Gastrocnemius medialis (tissue), 4 donors: ENCODE measurements around the gene PKM. TPM values are rescaled to one million over a fixed set of nuclear protein-coding genes. Genes with fewer than 3 reads are reported as not detected.

Source experiments
- ATAC-seq, 2 donors: fragments of 150-250 bp; one replicate each; pipeline ENCODE4 v1.9.1; 2016
- DNase-seq, 2 donors: peaks; one replicate each; pipeline ENCODE4 v3.0.0-alpha.2; 2019
- H3K27ac ChIP-seq, 4 donors: fragments of 200-600 bp; sonication (generic); 1 replicate in 1 of 4; 2 replicates in 3 of 4; pipeline ENCODE4 v1.5.1; 2016 to 2018; ENCODE audit warnings: mild to moderate bottlenecking in 2 of 4, moderate library complexity in 1 of 4
- H3K27me3 ChIP-seq, 3 donors: fragments of 200-600 bp; sonication (generic) in 2 of 3; 1 replicate in 1 of 3; 2 replicates in 2 of 3; pipeline versions ENCODE4 v1.5.1 to v1.6.0; 2016 to 2019; ENCODE audit warnings: mild to moderate bottlenecking in 1 of 3, moderate library complexity in 1 of 3
- H3K36me3 ChIP-seq, 2 donors: fragments of 200-600 bp; sonication (generic) in 1 of 2; one replicate each; pipeline ENCODE4 v1.5.1; 2017 to 2018
- H3K4me1 ChIP-seq, 2 donors: fragments of 200-600 bp; sonication (generic) in 1 of 2; one replicate each; pipeline ENCODE4 v1.5.1; 2016 to 2017; ENCODE audit warnings: mild to moderate bottlenecking in 2 of 2
- H3K4me3 ChIP-seq, 4 donors: fragments of 200-600 bp; sonication (generic) in 3 of 4; 1 replicate in 1 of 4; 2 replicates in 3 of 4; pipeline ENCODE4 v1.5.1; 2016 to 2019; ENCODE audit warnings: mild to moderate bottlenecking in 2 of 4
- H3K9me3 ChIP-seq, 3 donors: fragments of 200-600 bp; sonication (generic) in 2 of 3; 1 replicate in 1 of 3; 2 replicates in 2 of 3; pipeline ENCODE4 v1.5.1; 2016 to 2019
- CTCF ChIP-seq, 5 experiments: fragments of 450-650 bp in 3 of 5; fragments of 200-600 bp in 2 of 5; sonication (generic) in 2 of 5; IDR thresholded peaks in 4 of 5; conservative IDR thresholded peaks in 1 of 5; 1 replicate in 4 of 5; 2 replicates in 1 of 5; pipeline ENCODE4 v1.5.1; 2016 to 2019; ENCODE audit warnings: antibody characterized with exemption in 5 of 5, mild to moderate bottlenecking in 3 of 5, moderate library complexity in 3 of 5
- POLR2A ChIP-seq, 2 donors: fragments of 450-650 bp; IDR thresholded peaks; one replicate each; pipeline ENCODE4 v1.6.1; 2017; ENCODE audit warnings: antibody characterized with exemption in 2 of 2, mild to moderate bottlenecking in 2 of 2, moderate library complexity in 2 of 2
- in situ Hi-C, 4 donors: fragments of 200-750 bp; cut with MboI; loops; one replicate each; pipeline versions ENCODE4 v1.15.0 to v1.8.0; 2017; ENCODE audit warnings: low sequenced_read_pairs in 4 of 4
- intact Hi-C: fragments of 100-400 bp; cut with DNase I; formaldehyde crosslinking; loops from one replicate; pipeline ENCODE4 v1.15.1; 2023; ENCODE audit warnings: low total_unique reads
- total RNA-seq, 4 donors: library from RNA; depleted of rRNA; stranded (reverse); fragments of >200 nt; gene quantifications; one replicate each; pipeline versions ENCODE4 v1.1.0 to v1.2.3, GENCODE V29; 2016

PKM gene
- total RNA-seq, 4 donors from 2014 or later, result 691 to 946 (median 810) TPM

- H3K9me3 ChIP-seq, result no peaks in the 10 kb centered on the region
- ATAC-seq (no peak), DNase-seq (no peak)
- peak overlapping the region; percentile 79 to 97 (median 94) for H3K27ac ChIP-seq
- H3K4me3 ChIP-seq, result peak overlapping the region; percentile 48 to 98 (median 58)
- TF ChIP-seq CTCF (IDR thresholded peaks at IDR 0.05 in 4 of 5, conservative IDR thresholded peaks at IDR 0.05 in 1 of 5) (peak in 3 of 5 experiments; percentile 0 to 12 (median 6)), POLR2A (IDR thresholded peaks at IDR 0.05) (no peak)
- in situ Hi-C loops, result loop anchor here (5.0 to 10.0 kb wide), 4 partner anchors 36 to 78 kb away; partner anchors contain the start of gene GRAMD2A (in 1 of the 4)
- intact Hi-C loops, result loop anchor here (1.0 to 2.0 kb wide), 5 partner anchors 42 to 200 kb away; partner anchors contain the start of genes HEXA, MYO9A, PKM and SENP8
- H3K27me3 ChIP-seq, result no peaks in the 10 kb centered on the region
- peaks cover 26 to 29% of the 10 kb centered on the region in 2 donors for H3K4me1 ChIP-seq
- peaks cover 0 to 14% of the 10 kb centered on the region in 2 donors for H3K36me3 ChIP-seq
Observed at GRCh38 chr15:72272997-72273352, 42.0 kb upstream of the PKM start.

DNA sequence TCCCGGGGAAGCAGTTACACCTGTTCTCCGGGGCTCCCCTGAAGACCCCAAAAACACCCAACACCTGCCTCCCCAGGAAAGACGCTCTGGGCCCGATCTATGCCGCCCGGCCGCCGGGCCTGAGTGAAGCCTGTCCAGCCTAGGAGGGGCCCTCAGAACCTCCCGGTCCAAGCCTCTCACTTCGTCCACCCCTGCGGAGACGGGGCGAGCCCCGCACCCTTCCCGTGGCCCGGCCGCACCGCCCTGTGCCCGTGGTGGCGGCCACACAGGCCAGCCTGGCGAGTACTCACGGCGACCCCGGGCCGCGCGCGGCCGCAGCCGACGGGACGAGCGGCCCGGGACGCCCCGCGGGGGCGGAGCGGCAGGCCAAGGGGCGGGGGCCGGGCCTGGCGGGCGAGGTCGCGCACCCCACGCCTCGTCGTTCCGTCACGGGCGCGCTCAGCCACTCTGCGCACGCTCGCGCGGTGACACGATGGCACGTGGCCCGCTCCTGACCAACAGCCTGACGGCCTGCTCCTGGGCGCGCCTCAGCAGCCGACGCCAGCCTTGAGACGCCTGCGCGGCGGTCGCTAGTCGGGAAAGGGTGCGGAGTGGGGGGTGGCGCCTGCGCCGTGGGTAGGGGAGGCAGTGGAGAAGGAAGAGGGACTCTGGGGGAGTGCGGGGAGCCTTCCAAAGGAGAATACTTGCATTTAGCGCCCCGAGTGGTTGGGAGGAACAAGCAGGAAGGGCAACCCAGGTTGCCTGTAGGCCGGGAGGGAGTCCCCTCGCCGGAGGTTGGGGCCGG lies 41.4 kb upstream of the PKM start, which contains the start of gene PARP6:
TSS of gene PARP6 (minus strand) at position 342 of the 784 bp plus-strand sequence. CDS start 5,077 bp downstream, outside the sequence.
- H3K27me3 ChIP-seq, result no peaks in the 10 kb centered on the region
- H3K9me3 ChIP-seq, result no peaks in the 10 kb centered on the region
- peak; percentile 91 to 95 for ATAC-seq
- peak; percentile 97 to 99 for DNase-seq
- intact Hi-C loops, result loop anchor here (1.0 to 2.0 kb wide), 5 partner anchors 41 to 201 kb away; partner anchors contain the start of genes HEXA, MYO9A, PKM and SENP8
- peaks cover 26 to 29% of the 10 kb centered on the region in 2 donors for H3K4me1 ChIP-seq
- in situ Hi-C loops, result loop anchor here (5.0 to 10.0 kb wide), 4 partner anchors 35 to 78 kb away; partner anchors contain the start of gene GRAMD2A (in 1 of the 4)
- TF ChIP-seq CTCF (IDR thresholded peaks at IDR 0.05 in 4 of 5, conservative IDR thresholded peaks at IDR 0.05 in 1 of 5) (peak; percentile 66 to 78 (median 70)), POLR2A (IDR thresholded peaks at IDR 0.05) (peak; percentile 82 to 89)
- peak within 1 kb of the TSS; percentile 89 to 97 (median 94) for H3K27ac ChIP-seq
- peaks cover 0 to 20% of the 10 kb centered on the region in 2 donors for H3K36me3 ChIP-seq
- peak within 1 kb of the TSS; percentile 63 to 98 (median 70) for H3K4me3 ChIP-seq

- intact Hi-C loops (loop anchor here (1.0 to 2.0 kb wide), 5 partner anchors 41 to 201 kb away; partner anchors contain the start of genes HEXA, MYO9A, PKM and SENP8), in situ Hi-C loops (loop anchor here (5.0 to 10.0 kb wide), 4 partner anchors 35 to 77 kb away; partner anchors contain the start of gene GRAMD2A (in 1 of the 4))
- peak overlapping the region; percentile 63 to 98 (median 70) for H3K4me3 ChIP-seq
- ATAC-seq (peak; percentile 28 to 29), DNase-seq (peak in 1 of 2 donors; percentile 4)
- H3K9me3 ChIP-seq, result no peaks in the 10 kb centered on the region
- TF ChIP-seq POLR2A (IDR thresholded peaks at IDR 0.05) (no peak), CTCF (IDR thresholded peaks at IDR 0.05 in 4 of 5, conservative IDR thresholded peaks at IDR 0.05 in 1 of 5) (no peak)
- peaks cover 0 to 24% of the 10 kb centered on the region in 2 donors for H3K36me3 ChIP-seq
- no peaks in the 10 kb centered on the region for H3K27me3 ChIP-seq
- H3K27ac ChIP-seq, result peak overlapping the region; percentile 89 to 97 (median 94)
- peaks cover 26 to 29% of the 10 kb centered on the region in 2 donors for H3K4me1 ChIP-seq
Observed at GRCh38 chr15:72271895-72272212, 40.9 kb upstream of the PKM start.

GRCh38 chr15:72271221-72271620 lies 40.2 kb upstream of the PKM start:
- DNase-seq (no peak), ATAC-seq (no peak)
- H3K9me3 ChIP-seq, result no peaks in the 10 kb centered on the region
- peaks cover 26 to 29% of the 10 kb centered on the region in 2 donors for H3K4me1 ChIP-seq
- peak overlapping the region; percentile 89 to 97 (median 94) for H3K27ac ChIP-seq
- TF ChIP-seq POLR2A (IDR thresholded peaks at IDR 0.05) (no peak), CTCF (IDR thresholded peaks at IDR 0.05 in 4 of 5, conservative IDR thresholded peaks at IDR 0.05 in 1 of 5) (no peak)
- peaks cover 0 to 30% of the 10 kb centered on the region in 2 donors for H3K36me3 ChIP-seq
- in situ Hi-C loops (loop anchor here (5.0 to 10.0 kb wide), 4 partner anchors 34 to 76 kb away; partner anchors contain the start of gene GRAMD2A (in 1 of the 4)), intact Hi-C loops (no loop called here)
- H3K27me3 ChIP-seq, result no peaks in the 10 kb centered on the region
- H3K4me3 ChIP-seq, result peak overlapping the region in 3 of 4 donors; percentile 63 to 98 (median 67)
